ENCODE data around the gene CMIP. TPM values are rescaled to one million over a fixed set of nuclear protein-coding genes. Genes with fewer than 3 reads are reported as not detected.

The CMIP gene
- polyA plus RNA-seq, 3 donors, result 0.85 to 61.9 (median 0.93) TPM

DNA sequence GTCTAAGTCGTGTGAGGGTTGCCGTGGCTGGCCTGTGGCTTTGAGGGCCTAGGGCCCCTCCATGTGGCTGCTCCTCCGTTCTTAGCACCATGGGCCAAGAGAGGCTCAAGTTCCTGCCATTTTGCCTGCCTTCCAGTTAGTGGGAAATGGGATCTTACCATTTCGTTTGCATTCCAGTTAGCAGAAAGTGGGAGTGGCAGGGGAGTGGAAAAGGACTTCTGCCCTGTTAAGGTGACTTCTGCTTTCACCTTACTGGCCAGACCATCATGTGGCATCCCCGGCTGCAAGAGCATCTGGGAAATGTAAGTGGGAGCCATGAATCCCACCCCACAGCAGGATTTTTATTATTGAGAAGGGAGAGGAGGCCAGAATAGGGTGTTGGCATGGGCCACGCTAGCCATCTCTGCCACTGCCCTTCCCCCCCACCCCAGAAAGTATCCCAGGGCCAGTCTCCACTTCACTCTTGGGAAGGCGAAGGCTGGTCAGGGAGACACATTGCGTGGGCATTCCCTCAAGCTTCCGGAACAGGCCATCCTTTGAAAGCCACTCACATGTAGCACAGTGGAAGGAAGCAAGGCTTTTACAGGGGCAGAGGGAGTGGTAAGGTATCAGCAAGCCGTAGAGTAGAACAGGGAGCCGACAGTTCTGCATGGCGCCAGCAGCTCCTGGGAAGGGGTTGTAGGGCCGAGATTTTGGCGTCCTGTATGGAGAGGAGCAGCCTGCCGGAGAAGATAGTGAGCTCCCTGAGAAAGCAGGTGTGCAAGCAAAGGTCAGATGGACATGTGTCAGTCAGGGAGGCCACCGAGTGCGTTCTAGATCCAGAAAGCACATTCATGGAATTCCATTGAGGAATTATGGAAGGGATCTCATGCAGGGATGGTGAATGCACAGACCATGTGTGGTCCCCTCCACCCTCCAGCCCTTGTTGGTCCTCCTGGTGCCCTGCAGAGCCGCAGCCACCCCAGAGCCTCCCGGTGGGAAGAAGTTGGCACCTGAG lies 33.4 kb downstream of the CMIP start:
- 43% methylated on average over 11 of the region's 19 CpGs for WGBS (ENCODE audit: insufficient coverage)
- peak overlapping the region; percentile 98 to 100 (median 99) for H3K27ac Mint-ChIP-seq
- no peaks in the 10 kb centered on the region for H3K27me3 ChIP-seq (ENCODE audit: control insufficient read depth in 2 of 2, insufficient read depth in 2 of 2, low read length in 2 of 2)
- TF ChIP-seq, protein P1, sequence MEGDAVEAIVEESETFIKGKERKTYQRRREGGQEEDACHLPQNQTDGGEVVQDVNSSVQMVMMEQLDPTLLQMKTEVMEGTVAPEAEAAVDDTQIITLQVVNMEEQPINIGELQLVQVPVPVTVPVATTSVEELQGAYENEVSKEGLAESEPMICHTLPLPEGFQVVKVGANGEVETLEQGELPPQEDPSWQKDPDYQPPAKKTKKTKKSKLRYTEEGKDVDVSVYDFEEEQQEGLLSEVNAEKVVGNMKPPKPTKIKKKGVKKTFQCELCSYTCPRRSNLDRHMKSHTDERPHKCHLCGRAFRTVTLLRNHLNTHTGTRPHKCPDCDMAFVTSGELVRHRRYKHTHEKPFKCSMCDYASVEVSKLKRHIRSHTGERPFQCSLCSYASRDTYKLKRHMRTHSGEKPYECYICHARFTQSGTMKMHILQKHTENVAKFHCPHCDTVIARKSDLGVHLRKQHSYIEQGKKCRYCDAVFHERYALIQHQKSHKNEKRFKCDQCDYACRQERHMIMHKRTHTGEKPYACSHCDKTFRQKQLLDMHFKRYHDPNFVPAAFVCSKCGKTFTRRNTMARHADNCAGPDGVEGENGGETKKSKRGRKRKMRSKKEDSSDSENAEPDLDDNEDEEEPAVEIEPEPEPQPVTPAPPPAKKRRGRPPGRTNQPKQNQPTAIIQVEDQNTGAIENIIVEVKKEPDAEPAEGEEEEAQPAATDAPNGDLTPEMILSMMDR (IDR thresholded peaks at IDR 0.05), result no peak
- H3K4me2 ChIP-seq (replicated peaks; ENCODE audit: extremely low read depth, low read length, poor library complexity, severe bottlenecking), result peak overlapping the region; percentile 64
- peak overlapping the region; percentile 47 for H3K9ac ChIP-seq (ENCODE audit: insufficient read depth, low read length, poor library complexity, severe bottlenecking)
- H4K20me1 ChIP-seq (ENCODE audit: insufficient read depth, low read length), result peaks cover 18% of the 10 kb centered on the region
- no peaks in the 10 kb centered on the region for H3K9me3 ChIP-seq (replicated peaks in 1 of 2; ENCODE audit: control insufficient read depth in 1 of 2, insufficient read depth in 1 of 2, low read length in 2 of 2)
- H3K4me3 Mint-ChIP-seq, result peak overlapping the region; percentile 72 to 89
- peaks cover 99% of the 10 kb centered on the region for H3K4me1 Mint-ChIP-seq
- peaks cover 45 to 63% of the 10 kb centered on the region in 2 donors for H3K36me3 Mint-ChIP-seq
- H3K4me3 ChIP-seq (replicated peaks in 1 of 3; ENCODE audit: low read depth in 2 of 3, low read length in 3 of 3), result peak overlapping the region; percentile 14 to 56 (median 21)
- peaks cover under 1 to 5% of the 10 kb centered on the region in 2 donors for H3K36me3 ChIP-seq (replicated peaks in 1 of 2; ENCODE audit: control insufficient read depth in 1 of 2, insufficient read depth in 2 of 2, low read length in 2 of 2)
- H3K9me3 Mint-ChIP-seq, result peaks cover 0 to 2% (median 0%) of the 10 kb centered on the region in 7 donors
- H3K4me1 ChIP-seq (ENCODE audit: control insufficient read depth in 1 of 2, insufficient read depth in 2 of 2, low read length in 2 of 2), result peaks cover 100% of the 10 kb centered on the region in 2 donors
- peaks cover 0 to 5% (median 0%) of the 10 kb centered on the region in 3 donors for H3K27me3 Mint-ChIP-seq (ENCODE audit: low read depth in 3 of 3)
- intact Hi-C loops (cut with micrococcal nuclease), result loop anchor here in 1 of 2 donors (2.0 to 10.0 kb wide), 3 partner anchors 31 to 157 kb away; no protein-coding TSS in a partner anchor
- no peak overlapping the region for H2AFZ ChIP-seq (ENCODE audit: insufficient read depth, low read depth, low read length, poor library complexity, severe bottlenecking)
- peak overlapping the region; percentile 93 to 99 for H3K27ac ChIP-seq (ENCODE audit: low read depth in 1 of 2, low read length in 2 of 2)
- H3K79me2 ChIP-seq (ENCODE audit: insufficient read depth, low read length), result peaks cover 93% of the 10 kb centered on the region
- peak in 1 of 3 donors; percentile 25 for DNase-seq

DNA sequence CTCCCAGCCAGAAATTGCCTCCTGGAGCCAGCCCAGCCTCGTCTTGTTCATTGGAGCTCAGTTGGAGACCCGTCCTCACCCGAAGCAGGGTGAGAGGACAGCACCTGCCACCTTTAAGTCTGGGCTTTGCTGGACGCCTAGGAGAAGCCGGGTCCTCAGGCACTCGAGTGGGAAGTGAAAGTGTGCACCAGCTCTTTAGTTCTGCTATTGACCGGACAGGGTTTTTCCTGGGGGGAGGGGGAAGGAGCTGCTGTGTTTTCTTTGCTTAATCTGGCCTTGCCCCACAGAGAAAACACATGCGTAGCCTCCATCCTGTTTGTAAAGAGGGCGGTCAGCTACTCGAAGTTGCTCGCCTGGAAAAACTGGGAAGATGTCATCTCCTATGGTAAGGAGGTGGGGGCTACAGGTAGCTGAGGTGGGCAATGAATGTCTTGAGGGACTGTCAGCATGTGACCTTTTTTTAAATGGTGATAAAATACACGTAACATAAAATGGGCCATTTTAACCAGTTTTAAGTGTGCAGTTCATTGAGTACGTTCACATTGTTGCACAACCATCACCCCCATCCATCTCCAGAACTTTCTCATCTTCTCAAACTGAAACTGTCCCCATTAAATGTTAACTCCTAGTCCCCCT lies 34.4 kb downstream of the CMIP start:
- Histone ChIP-seq H3K79me2 (ENCODE audit: insufficient read depth, low read length) (peaks cover 93% of the 10 kb centered on the region), H4K20me1 (ENCODE audit: insufficient read depth, low read length) (peaks cover 17% of the 10 kb centered on the region), H3K4me2 (replicated peaks; ENCODE audit: extremely low read depth, low read length, poor library complexity, severe bottlenecking) (peak overlapping the region; percentile 64), H2AFZ (ENCODE audit: insufficient read depth, low read depth, low read length, poor library complexity, severe bottlenecking) (no peak overlapping the region), H3K9ac (ENCODE audit: insufficient read depth, low read length, poor library complexity, severe bottlenecking) (peak overlapping the region; percentile 47), H3K36me3 (replicated peaks in 1 of 2; ENCODE audit: control insufficient read depth in 1 of 2, insufficient read depth in 2 of 2, low read length in 2 of 2) (peaks cover 0 to 3% of the 10 kb centered on the region in 2 donors), H3K9me3 (replicated peaks in 1 of 2; ENCODE audit: control insufficient read depth in 1 of 2, insufficient read depth in 1 of 2, low read length in 2 of 2) (no peaks in the 10 kb centered on the region), H3K4me3 (replicated peaks in 1 of 3; ENCODE audit: low read depth in 2 of 3, low read length in 3 of 3) (peak overlapping the region; percentile 14 to 56 (median 21)), H3K4me1 (ENCODE audit: control insufficient read depth in 1 of 2, insufficient read depth in 2 of 2, low read length in 2 of 2) (peaks cover 100% of the 10 kb centered on the region in 2 donors), H3K27me3 (ENCODE audit: control insufficient read depth in 2 of 2, insufficient read depth in 2 of 2, low read length in 2 of 2) (no peaks in the 10 kb centered on the region), H3K27ac (ENCODE audit: low read depth in 1 of 2, low read length in 2 of 2) (peak overlapping the region; percentile 93 to 99)
- peaks cover 0 to 2% (median 0%) of the 10 kb centered on the region in 7 donors for H3K9me3 Mint-ChIP-seq
- H3K27ac Mint-ChIP-seq, result peak overlapping the region; percentile 98 to 100 (median 99)
- peak overlapping the region; percentile 72 to 89 for H3K4me3 Mint-ChIP-seq
- intact Hi-C loops (cut with micrococcal nuclease), result loop anchor here in 1 of 2 donors (2.0 to 10.0 kb wide), 3 partner anchors 32 to 156 kb away; no protein-coding TSS in a partner anchor
- TF ChIP-seq, protein P1 (IDR thresholded peaks at IDR 0.05), result no peak
- H3K27me3 Mint-ChIP-seq (ENCODE audit: low read depth in 3 of 3), result peaks cover 0 to 5% (median 2%) of the 10 kb centered on the region in 3 donors
- DNase-seq, result peak; percentile 92 to 95 (median 95)
- 2% methylated on average over 13 of the region's 13 CpGs for WGBS (ENCODE audit: insufficient coverage)
- peaks cover 38 to 57% of the 10 kb centered on the region in 2 donors for H3K36me3 Mint-ChIP-seq
- H3K4me1 Mint-ChIP-seq, result peaks cover 99% of the 10 kb centered on the region

Measured in CD14-positive monocyte (primary cell).